Measurements from ENCODE around the gene ZMIZ1. TPM values are rescaled to one million over a fixed set of nuclear protein-coding genes. Genes with fewer than 3 reads are reported as not detected.

The ZMIZ1 gene
- polyA plus RNA-seq, 1 experiment = 7.6 TPM

DNA sequence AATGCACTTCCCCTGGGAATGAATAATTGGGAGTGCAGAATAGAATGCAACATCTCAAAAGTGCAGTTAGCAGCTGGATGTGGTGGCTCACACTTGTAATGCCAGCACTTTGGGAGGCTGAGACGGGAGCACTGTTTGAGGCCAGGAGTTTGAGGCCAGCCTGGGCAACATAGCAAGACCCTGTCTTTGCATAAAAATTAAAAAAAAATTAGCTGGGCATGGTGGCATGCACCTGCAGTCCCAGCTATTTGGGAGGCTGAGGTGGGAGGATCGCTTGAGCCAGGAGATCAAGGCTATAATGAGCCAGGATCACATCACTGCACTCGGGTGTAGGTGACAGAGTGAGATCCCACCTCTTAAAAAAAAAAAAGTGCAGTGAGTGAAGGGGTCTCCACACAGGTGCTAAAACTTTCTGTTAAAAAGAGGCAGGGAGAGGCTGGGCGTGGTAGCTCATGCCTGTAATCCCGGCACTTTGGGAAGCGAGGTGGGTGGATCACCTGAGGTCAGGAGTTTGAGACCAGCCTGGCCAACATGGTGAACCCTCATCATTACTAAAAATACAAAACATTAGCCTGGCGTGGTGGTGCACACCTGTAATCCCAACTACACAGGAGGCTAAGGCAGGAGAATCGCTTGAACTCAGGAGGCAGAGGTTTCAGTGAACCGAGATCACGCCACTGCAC, 13.5 kb upstream of the ZMIZ1 start:
- TF ChIP-seq, protein P1, sequence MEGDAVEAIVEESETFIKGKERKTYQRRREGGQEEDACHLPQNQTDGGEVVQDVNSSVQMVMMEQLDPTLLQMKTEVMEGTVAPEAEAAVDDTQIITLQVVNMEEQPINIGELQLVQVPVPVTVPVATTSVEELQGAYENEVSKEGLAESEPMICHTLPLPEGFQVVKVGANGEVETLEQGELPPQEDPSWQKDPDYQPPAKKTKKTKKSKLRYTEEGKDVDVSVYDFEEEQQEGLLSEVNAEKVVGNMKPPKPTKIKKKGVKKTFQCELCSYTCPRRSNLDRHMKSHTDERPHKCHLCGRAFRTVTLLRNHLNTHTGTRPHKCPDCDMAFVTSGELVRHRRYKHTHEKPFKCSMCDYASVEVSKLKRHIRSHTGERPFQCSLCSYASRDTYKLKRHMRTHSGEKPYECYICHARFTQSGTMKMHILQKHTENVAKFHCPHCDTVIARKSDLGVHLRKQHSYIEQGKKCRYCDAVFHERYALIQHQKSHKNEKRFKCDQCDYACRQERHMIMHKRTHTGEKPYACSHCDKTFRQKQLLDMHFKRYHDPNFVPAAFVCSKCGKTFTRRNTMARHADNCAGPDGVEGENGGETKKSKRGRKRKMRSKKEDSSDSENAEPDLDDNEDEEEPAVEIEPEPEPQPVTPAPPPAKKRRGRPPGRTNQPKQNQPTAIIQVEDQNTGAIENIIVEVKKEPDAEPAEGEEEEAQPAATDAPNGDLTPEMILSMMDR (IDR thresholded peaks at IDR 0.05; ENCODE audit: low read depth, low read length) = no peak
- ChIA-PET POLR2A (no interaction called here), CTCF (no interaction called here)
- H3K27ac ChIP-seq (ENCODE audit: low read depth, low read length) = no peak overlapping the region
- peaks cover 7% of the 10 kb centered on the region for H3K27me3 ChIP-seq (ENCODE audit: control insufficient read depth, insufficient read depth, low read length)
- H3K4me3 ChIP-seq (ENCODE audit: low read depth, low read length) = no peak overlapping the region
- H3K9me3 ChIP-seq (ENCODE audit: control insufficient read depth, insufficient read depth, low read length) = no peaks in the 10 kb centered on the region
- no peak for DNase-seq (ENCODE audit: low read depth, low spot score)

DNA sequence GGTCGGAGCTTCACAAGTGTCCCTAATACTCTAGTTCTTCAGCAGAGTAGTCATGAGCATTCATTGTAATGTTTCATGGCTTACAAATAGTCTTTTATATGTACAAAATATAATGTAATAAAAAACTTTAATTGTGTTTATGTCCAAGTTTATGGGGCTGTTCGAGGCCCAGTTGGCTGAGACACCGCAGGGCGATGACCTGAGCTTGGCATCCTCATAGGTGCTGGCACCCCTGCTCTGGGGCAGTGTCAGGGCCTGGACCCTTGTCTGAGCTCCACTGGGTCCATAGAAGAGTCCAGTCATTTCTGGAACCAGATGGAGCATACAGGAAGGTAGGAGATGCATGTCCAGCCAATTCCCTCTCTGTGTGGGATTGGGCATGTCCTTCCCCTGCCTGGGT, 12.9 kb upstream of the ZMIZ1 start:
- CTCF ChIA-PET = no interaction called here
- POLR2A ChIA-PET = no interaction called here
- TF ChIP-seq, protein P1 (IDR thresholded peaks at IDR 0.05; ENCODE audit: low read depth, low read length) = no peak

DNA sequence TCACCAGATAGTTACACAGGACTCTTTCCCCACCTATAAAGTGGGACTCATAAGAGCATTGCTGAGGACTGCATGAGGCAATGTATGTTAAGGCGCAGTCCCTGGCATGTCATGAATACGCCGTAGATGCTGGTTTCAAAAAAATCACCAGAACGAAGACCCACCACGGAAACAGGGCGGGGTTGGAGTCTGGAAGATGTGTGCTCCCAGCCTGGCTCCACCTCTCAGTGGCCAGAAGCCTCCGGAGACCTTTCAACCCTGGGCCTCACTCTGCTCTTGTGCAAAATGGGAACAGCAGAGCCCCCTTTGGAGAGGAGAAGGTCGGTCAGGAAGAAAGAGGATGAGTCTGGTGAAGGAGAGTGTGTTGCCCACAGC, 12.4 kb upstream of the ZMIZ1 start:
- TF ChIP-seq, protein P1 (IDR thresholded peaks at IDR 0.05; ENCODE audit: low read depth, low read length) = no peak
- DNase-seq (ENCODE audit: low read depth, low spot score) = no peak
- Histone ChIP-seq H3K4me3 (ENCODE audit: low read depth, low read length) (no peak overlapping the region), H3K27ac (ENCODE audit: low read depth, low read length) (no peak overlapping the region), H3K27me3 (ENCODE audit: control insufficient read depth, insufficient read depth, low read length) (peaks cover 9% of the 10 kb centered on the region), H3K9me3 (ENCODE audit: control insufficient read depth, insufficient read depth, low read length) (no peaks in the 10 kb centered on the region)
- CTCF ChIA-PET = no interaction called here
- POLR2A ChIA-PET = no interaction called here

More for the DNA sequence above, 12.9 kb upstream of the ZMIZ1 start:
- Histone ChIP-seq H3K4me3 (ENCODE audit: low read depth, low read length) (no peak overlapping the region), H3K27me3 (ENCODE audit: control insufficient read depth, insufficient read depth, low read length) (peaks cover 9% of the 10 kb centered on the region), H3K9me3 (ENCODE audit: control insufficient read depth, insufficient read depth, low read length) (no peaks in the 10 kb centered on the region), H3K27ac (ENCODE audit: low read depth, low read length) (no peak overlapping the region)
- DNase-seq (ENCODE audit: low read depth, low spot score) = no peak

DNA sequence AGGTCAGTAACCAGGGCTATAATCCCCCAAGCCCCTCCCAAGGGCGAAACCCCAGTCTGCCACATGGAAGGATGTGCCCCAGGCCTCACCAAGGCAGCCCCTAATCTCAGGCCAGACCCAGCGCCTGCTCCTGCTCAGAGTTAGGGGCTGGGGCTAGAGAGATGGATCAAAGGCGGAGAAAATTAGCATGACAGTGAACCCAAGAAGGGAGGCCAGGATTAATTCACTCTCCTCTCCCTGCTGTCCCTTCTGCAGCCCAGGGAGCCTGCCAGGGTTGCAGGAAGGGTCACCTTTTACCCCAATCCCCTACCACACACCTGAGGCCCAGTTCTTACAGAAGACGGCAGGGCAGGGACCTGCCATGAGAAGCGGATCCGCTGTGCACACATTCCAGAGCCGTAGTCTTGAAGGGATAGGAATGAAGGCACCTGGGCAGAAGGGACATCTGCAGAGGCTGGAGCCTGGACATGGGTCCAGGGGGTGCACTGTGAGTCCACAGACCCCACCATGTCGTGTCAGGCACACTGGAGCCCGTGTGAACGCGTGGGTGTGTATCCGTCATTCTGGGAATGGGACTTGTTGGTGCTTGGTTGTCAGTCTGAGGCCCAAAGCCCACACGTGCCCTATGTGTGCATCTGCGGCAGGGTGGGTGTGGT, 11.9 kb upstream of the ZMIZ1 start:
- Histone ChIP-seq H3K27ac (ENCODE audit: low read depth, low read length) (no peak overlapping the region), H3K4me3 (ENCODE audit: low read depth, low read length) (no peak overlapping the region), H3K9me3 (ENCODE audit: control insufficient read depth, insufficient read depth, low read length) (no peaks in the 10 kb centered on the region), H3K27me3 (ENCODE audit: control insufficient read depth, insufficient read depth, low read length) (peaks cover 9% of the 10 kb centered on the region)
- TF ChIP-seq, protein P1 (IDR thresholded peaks at IDR 0.05; ENCODE audit: low read depth, low read length) = no peak
- CTCF ChIA-PET = no interaction called here
- POLR2A ChIA-PET = no interaction called here
- DNase-seq (ENCODE audit: low read depth, low spot score) = no peak

DNA sequence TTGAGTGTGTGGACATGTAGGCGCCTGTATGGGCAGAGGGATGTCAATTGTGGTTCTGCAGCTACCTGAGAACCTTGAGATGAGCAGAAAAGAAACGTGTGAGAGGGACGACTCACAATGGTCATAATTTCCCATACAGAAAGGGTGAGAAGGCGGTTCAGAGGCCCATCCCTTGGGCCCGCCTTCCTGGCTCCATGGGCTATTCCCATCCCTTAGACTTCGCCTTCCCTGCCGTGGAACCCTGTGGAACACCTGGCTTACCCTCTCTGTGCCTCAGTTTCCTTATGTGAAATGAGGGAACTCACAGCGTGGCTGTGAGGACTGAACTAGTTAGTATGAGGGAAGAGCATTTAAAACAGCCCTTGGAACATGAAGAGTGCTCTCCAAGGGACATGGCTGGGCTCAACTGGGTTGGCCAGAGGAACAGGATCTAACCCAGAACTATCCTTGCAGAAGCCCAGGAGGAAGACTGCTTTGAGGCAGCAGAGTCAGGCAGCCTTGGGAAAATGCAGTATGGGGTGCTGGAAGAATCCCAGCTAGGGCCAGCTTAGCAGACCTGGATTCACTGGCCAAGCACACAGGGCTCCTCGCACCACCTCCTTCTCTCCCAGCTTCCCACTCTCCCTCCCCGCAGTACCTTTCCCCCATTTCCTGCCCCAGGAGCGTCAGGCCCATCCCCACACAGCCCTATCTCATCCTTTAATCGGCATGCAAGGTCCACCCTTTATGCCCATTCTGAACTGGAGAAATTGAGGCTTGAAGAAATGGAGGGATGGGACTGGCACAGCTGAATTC, 11.1 kb upstream of the ZMIZ1 start:
- ChIA-PET POLR2A (no interaction called here), CTCF (no interaction called here)
- peaks cover 9% of the 10 kb centered on the region for H3K27me3 ChIP-seq (ENCODE audit: control insufficient read depth, insufficient read depth, low read length)
- no peak overlapping the region for H3K27ac ChIP-seq (ENCODE audit: low read depth, low read length)
- H3K9me3 ChIP-seq (ENCODE audit: control insufficient read depth, insufficient read depth, low read length) = no peaks in the 10 kb centered on the region
- H3K4me3 ChIP-seq (ENCODE audit: low read depth, low read length) = no peak overlapping the region
- TF ChIP-seq, protein P1 (IDR thresholded peaks at IDR 0.05; ENCODE audit: low read depth, low read length) = no peak
- no peak for DNase-seq (ENCODE audit: low read depth, low spot score)
